ENCODE data around the gene SH3TC1.

The SH3TC1 gene

DNA sequence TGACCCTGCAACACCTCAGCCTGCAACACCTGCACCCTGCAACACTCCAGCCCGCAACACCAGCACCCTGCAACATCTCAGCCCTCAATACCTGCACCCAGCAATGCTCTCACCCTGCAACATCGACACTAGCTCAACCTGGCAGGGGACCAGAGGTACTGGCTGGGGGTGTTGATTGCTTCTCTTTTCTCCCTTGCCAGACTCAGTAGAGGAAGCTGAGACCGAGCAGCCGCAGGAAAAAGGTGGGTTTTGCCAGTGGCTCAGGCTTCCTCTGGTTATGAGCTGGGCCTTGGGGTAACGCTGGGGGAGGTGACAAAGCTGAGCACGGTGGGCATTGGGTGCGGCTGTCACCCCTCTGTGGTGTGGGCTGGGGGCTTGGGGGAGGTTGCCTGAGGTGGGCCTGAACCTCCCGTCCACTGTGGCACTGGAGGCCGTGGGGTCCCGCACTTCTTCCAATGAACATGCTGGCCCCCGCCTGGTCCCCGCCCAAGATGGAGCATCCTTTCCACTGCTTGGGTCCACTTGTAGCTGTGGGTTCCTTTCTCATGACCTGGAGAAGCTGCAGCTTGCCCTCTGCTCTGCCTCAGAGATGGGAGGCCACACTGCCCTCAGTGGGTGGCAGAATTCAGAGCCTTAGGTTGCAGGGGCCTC lies 26.0 kb downstream of the SH3TC1 start:
- TF ChIP-seq, protein P1, sequence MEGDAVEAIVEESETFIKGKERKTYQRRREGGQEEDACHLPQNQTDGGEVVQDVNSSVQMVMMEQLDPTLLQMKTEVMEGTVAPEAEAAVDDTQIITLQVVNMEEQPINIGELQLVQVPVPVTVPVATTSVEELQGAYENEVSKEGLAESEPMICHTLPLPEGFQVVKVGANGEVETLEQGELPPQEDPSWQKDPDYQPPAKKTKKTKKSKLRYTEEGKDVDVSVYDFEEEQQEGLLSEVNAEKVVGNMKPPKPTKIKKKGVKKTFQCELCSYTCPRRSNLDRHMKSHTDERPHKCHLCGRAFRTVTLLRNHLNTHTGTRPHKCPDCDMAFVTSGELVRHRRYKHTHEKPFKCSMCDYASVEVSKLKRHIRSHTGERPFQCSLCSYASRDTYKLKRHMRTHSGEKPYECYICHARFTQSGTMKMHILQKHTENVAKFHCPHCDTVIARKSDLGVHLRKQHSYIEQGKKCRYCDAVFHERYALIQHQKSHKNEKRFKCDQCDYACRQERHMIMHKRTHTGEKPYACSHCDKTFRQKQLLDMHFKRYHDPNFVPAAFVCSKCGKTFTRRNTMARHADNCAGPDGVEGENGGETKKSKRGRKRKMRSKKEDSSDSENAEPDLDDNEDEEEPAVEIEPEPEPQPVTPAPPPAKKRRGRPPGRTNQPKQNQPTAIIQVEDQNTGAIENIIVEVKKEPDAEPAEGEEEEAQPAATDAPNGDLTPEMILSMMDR (IDR thresholded peaks at IDR 0.05; ENCODE audit: insufficient read depth, low read depth, low read length, missing control alignments) = no peak
- no peak for DNase-seq (ENCODE audit: low read depth)
- no peak overlapping the region for H3K4me3 ChIP-seq (ENCODE audit: low read length)

DNA sequence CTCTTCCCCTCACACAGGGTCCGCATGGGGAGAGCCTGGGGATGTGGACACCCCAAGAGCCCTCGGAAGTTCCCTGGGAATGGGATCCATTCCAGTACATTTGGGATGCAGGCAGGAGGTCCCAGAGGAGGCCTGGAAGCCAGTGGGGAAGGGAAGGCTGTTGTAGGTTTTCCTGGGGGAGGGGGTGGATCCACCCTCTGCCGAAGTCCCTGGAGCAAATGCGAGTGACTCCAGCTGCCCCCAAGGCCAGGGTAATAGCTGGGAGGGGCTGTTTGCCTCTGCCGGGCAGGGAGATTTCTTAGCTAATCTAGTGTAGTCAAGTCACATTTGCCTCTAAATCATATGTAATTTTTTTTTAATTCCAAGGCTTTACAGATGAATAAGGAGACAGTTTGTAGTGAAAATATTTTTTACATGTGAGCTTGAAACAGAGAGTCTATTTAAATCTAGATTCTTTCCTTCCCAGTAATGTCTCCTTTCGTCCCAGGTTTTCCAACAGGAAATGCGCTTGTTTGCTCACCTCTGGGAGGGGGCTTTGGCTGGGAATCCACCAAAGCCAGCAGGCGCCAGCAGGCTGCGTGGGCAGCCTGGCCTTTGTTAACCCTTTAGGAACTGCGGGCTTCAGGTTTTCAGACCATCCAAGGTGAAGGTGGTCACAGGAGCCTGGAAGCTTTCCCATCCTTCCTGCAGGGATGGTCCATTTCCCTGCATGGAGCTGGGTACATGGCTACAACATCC lies 26.8 kb downstream of the SH3TC1 start:
- DNase-seq (ENCODE audit: low read depth) = no peak
- TF ChIP-seq, protein P1 (IDR thresholded peaks at IDR 0.05; ENCODE audit: insufficient read depth, low read depth, low read length, missing control alignments) = no peak

DNA sequence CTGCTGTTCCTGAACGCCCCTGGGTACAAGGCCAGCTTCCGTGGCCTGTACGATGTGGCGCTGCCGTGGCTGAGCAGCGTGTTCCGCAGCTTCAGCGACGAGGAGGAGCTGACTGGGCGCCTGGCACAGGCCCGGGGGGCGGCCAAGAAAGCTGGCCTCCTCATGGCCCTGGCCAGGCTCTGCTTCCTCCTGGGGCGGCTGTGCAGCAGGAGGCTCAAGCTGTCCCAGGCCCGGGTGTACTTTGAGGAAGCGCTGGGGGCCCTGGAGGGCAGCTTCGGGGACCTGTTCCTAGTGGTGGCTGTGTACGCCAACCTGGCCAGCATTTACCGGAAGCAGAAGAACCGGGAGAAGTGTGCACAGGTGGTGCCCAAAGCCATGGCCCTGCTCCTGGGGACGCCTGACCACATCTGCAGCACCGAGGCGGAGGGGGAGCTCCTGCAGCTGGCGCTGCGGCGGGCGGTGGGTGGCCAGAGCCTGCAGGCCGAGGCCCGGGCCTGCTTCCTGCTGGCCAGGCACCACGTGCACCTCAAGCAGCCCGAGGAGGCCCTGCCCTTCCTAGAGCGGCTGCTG lies 28.2 kb downstream of the SH3TC1 start:
- no peak for DNase-seq (ENCODE audit: low read depth)
- TF ChIP-seq, protein P1 (IDR thresholded peaks at IDR 0.05; ENCODE audit: insufficient read depth, low read depth, low read length, missing control alignments) = no peak

More for the DNA sequence above, 26.8 kb downstream of the SH3TC1 start:
- H3K4me3 ChIP-seq (ENCODE audit: low read length) = no peak overlapping the region

DNA sequence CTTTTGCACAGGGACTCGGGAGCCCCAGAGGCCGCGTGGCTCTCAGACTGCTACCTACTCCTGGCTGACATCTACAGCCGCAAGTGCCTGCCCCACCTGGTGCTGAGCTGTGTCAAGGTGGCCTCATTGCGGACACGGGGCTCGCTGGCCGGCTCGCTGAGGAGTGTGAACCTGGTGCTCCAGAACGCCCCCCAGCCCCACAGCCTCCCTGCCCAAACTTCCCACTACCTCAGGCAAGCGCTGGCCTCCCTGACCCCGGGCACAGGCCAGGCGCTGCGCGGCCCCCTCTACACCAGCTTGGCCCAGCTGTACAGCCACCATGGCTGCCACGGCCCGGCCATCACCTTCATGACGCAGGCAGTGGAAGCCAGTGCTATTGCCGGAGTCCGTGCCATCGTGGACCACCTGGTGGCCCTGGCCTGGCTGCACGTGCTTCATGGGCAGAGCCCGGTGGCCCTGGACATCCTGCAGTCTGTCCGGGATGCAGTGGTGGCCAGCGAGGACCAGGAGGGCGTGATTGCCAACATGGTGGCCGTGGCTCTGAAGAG lies 28.8 kb downstream of the SH3TC1 start:
- no peak for DNase-seq (ENCODE audit: low read depth)
- H3K4me3 ChIP-seq (ENCODE audit: low read length) = no peak overlapping the region

More for the DNA sequence above, 28.2 kb downstream of the SH3TC1 start:
- H3K4me3 ChIP-seq (ENCODE audit: low read length) = no peak overlapping the region

DNA sequence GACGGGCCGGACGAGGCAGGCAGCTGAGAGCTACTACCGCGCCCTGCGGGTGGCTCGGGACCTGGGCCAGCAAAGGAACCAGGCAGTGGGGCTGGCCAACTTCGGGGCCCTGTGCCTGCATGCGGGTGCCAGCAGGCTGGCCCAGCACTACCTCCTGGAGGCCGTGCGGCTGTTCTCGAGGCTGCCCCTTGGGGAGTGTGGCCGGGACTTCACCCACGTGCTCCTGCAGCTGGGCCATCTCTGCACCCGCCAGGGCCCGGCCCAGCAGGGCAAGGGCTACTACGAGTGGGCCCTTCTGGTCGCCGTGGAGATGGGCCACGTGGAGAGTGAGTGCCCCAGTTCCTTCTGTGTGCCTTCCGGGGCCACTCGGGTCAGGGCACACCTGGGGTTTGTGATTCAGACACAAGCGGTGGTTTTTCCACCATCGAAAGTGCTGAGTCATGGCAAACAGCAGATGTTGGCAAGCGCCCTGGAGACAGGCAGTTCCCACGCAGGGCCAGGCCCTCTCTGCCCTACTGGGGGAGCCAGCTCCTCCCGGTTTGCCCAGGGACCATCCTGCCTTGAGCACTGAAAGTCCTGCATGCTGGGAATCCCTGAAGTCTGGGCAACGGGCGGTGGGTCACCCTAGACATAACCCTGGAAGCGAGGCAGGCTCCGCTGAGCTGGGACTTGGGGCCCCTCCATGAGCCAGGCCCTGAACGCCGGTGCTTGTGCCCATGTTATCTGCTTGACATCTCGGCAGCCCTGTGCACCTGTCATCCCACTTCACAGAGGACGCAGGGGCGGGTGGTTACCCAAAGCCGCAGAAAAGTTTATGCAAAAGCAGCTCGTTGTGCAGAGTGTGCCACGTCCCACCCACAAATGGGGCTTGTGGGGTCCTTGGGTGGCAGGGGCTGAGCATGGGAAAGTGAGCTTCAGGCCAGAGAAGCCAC lies 29.5 kb downstream of the SH3TC1 start:
- TF ChIP-seq, protein P1 (IDR thresholded peaks at IDR 0.05; ENCODE audit: insufficient read depth, low read depth, low read length, missing control alignments) = no peak
- DNase-seq (ENCODE audit: low read depth) = peak; percentile 93
- no peak overlapping the region for H3K4me3 ChIP-seq (ENCODE audit: low read length)

More for the DNA sequence above, 28.8 kb downstream of the SH3TC1 start:
- TF ChIP-seq, protein P1 (IDR thresholded peaks at IDR 0.05; ENCODE audit: insufficient read depth, low read depth, low read length, missing control alignments) = no peak

DNA sequence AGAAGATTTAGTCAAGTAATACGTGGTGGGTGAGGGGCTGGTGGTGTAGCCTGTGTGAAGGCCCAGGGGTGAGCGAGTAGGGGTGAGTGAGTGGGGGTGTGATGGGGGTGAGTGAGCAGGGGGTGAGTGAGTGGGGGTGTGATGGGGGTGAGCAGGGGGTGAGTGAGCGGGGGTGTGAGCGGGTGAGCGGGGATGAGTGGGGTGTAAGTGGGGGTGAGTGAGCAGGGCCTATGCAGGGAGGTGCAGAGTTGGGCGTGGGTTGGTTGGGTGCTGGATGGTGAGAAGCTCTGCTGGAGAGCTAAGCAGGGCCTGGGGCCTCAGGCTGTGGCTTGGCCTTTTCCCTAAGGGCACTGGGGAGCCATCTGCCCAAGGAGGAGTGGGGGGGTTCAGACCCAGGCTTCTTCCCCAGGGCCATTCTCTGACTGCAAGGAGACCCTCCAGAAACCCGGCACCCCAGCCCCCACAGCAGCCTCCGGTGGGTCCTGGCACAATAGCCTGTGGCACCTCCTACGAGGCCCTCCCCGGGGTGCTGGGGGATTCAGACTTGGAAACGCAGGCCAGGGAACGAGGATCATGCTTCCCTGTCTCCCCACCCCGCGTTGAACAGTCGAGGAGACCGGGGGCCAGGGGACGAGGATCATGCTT lies 30.4 kb downstream of the SH3TC1 start:
- no peak for DNase-seq (ENCODE audit: low read depth)
- TF ChIP-seq, protein P1 (IDR thresholded peaks at IDR 0.05; ENCODE audit: insufficient read depth, low read depth, low read length, missing control alignments) = no peak

More for the DNA sequence above, 30.4 kb downstream of the SH3TC1 start:
- no peak overlapping the region for H3K4me3 ChIP-seq (ENCODE audit: low read length)

Data from epithelial cell of esophagus (primary cell).